MG63 (cell line): ENCODE measurements around the gene SFRP5. TPM values are rescaled to one million over a fixed set of nuclear protein-coding genes. Genes with fewer than 3 reads are reported as not detected.

Experiments
- DNase-seq: peaks from one replicate; pipeline ENCODE4 v3.0.0-alpha.2; 2020
- H3K27me3 ChIP-seq: fragments of 250-450 bp; sonication (Bioruptor Pico); 2 replicates; pipeline ENCODE4 v1.5.1; 2020; ENCODE audit warnings: mild to moderate bottlenecking, moderate library complexity
- H3K36me3 ChIP-seq: fragments of 250-450 bp; sonication (Bioruptor Pico); 2 replicates; pipeline ENCODE4 v1.5.1; 2020; ENCODE audit warnings: mild to moderate bottlenecking, moderate library complexity
- H3K4me3 ChIP-seq: fragments of 250-450 bp; sonication (Bioruptor Pico); 2 replicates; pipeline ENCODE4 v1.5.1; 2020; ENCODE audit warnings: mild to moderate bottlenecking, moderate library complexity
- H3K9me3 ChIP-seq: fragments of 250-450 bp; sonication (Bioruptor Pico); 2 replicates; pipeline ENCODE4 v1.5.1; 2020; ENCODE audit warnings: mild to moderate bottlenecking, moderate library complexity
- total RNA-seq: library from RNA; depleted of rRNA; stranded (reverse); fragments of >200 nt; shearing (Covaris generic); gene quantifications from 2 replicates; pipeline ENCODE4 v1.2.3, GENCODE V29; 2014; ENCODE audit warnings: low replicate concordance

Gene SFRP5
- total RNA-seq, 1 experiment from 2014 or later = not detected

- Histone ChIP-seq H3K36me3 (peaks cover 35% of the 10 kb centered on the region), H3K9me3 (no peaks in the 10 kb centered on the region), H3K4me3 (no peak overlapping the region), H3K27me3 (no peaks in the 10 kb centered on the region)
- DNase-seq = peak; percentile 47
Measured at GRCh38 chr10:97759158-97759887, 12.5 kb downstream of the SFRP5 start.

GRCh38 chr10:97757471-97757870, 14.3 kb downstream of the SFRP5 start:
- H3K36me3 ChIP-seq = peaks cover 42% of the 10 kb centered on the region
- no peaks in the 10 kb centered on the region for H3K27me3 ChIP-seq
- DNase-seq = no peak
- no peak overlapping the region for H3K4me3 ChIP-seq
- H3K9me3 ChIP-seq = no peaks in the 10 kb centered on the region

- DNase-seq = no peak
- H3K36me3 ChIP-seq = peaks cover 53% of the 10 kb centered on the region
Measured at GRCh38 chr10:97755718-97756117, 16.1 kb downstream of the SFRP5 start.

GRCh38 chr10:97754726-97755125, 17.1 kb downstream of the SFRP5 start:
- Histone ChIP-seq H3K27me3 (no peaks in the 10 kb centered on the region), H3K36me3 (peaks cover 54% of the 10 kb centered on the region), H3K9me3 (no peaks in the 10 kb centered on the region), H3K4me3 (no peak overlapping the region)
- DNase-seq = no peak

More at GRCh38 chr10:97755718-97756117, 16.1 kb downstream of the SFRP5 start:
- Histone ChIP-seq H3K4me3 (no peak overlapping the region), H3K9me3 (no peaks in the 10 kb centered on the region), H3K27me3 (no peaks in the 10 kb centered on the region)

- peaks cover 53% of the 10 kb centered on the region for H3K36me3 ChIP-seq
- no peaks in the 10 kb centered on the region for H3K9me3 ChIP-seq
- H3K27me3 ChIP-seq = no peaks in the 10 kb centered on the region
- H3K4me3 ChIP-seq = no peak overlapping the region
- DNase-seq = no peak
Measured at GRCh38 chr10:97752956-97753355, 18.8 kb downstream of the SFRP5 start.

GRCh38 chr10:97748116-97748515, 23.7 kb downstream of the SFRP5 start:
- no peaks in the 10 kb centered on the region for H3K27me3 ChIP-seq
- no peak for DNase-seq
- H3K4me3 ChIP-seq = no peak overlapping the region
- no peaks in the 10 kb centered on the region for H3K9me3 ChIP-seq
- H3K36me3 ChIP-seq = peaks cover 59% of the 10 kb centered on the region

GRCh38 chr10:97747573-97747972, 24.2 kb downstream of the SFRP5 start:
- no peaks in the 10 kb centered on the region for H3K9me3 ChIP-seq
- H3K27me3 ChIP-seq = no peaks in the 10 kb centered on the region
- no peak overlapping the region for H3K4me3 ChIP-seq
- no peak for DNase-seq
- H3K36me3 ChIP-seq = peaks cover 64% of the 10 kb centered on the region

GRCh38 chr10:97744405-97745035, 27.3 kb downstream of the SFRP5 start:
- peaks cover 64% of the 10 kb centered on the region for H3K36me3 ChIP-seq
- DNase-seq = no peak

GRCh38 chr10:97743169-97743943, 28.4 kb downstream of the SFRP5 start:
- Histone ChIP-seq H3K27me3 (no peaks in the 10 kb centered on the region), H3K9me3 (no peaks in the 10 kb centered on the region), H3K36me3 (peaks cover 71% of the 10 kb centered on the region), H3K4me3 (no peak overlapping the region)
- DNase-seq = no peak

More at GRCh38 chr10:97744405-97745035, 27.3 kb downstream of the SFRP5 start:
- Histone ChIP-seq H3K27me3 (no peaks in the 10 kb centered on the region), H3K4me3 (no peak overlapping the region), H3K9me3 (no peaks in the 10 kb centered on the region)

- H3K4me3 ChIP-seq = no peak overlapping the region
- DNase-seq = no peak
- H3K36me3 ChIP-seq = peaks cover 50% of the 10 kb centered on the region
- no peaks in the 10 kb centered on the region for H3K9me3 ChIP-seq
- no peaks in the 10 kb centered on the region for H3K27me3 ChIP-seq
Measured at GRCh38 chr10:97740613-97741012, 31.2 kb downstream of the SFRP5 start.

- H3K9me3 ChIP-seq = no peaks in the 10 kb centered on the region
- H3K36me3 ChIP-seq = peaks cover 38% of the 10 kb centered on the region
- no peak for DNase-seq
- no peak overlapping the region for H3K4me3 ChIP-seq
- H3K27me3 ChIP-seq = no peaks in the 10 kb centered on the region
Measured at GRCh38 chr10:97738616-97739015, 33.2 kb downstream of the SFRP5 start.

GRCh38 chr10:97737770-97738265, 34.0 kb downstream of the SFRP5 start:
- H3K36me3 ChIP-seq = peaks cover 32% of the 10 kb centered on the region
- H3K4me3 ChIP-seq = peak overlapping the region; percentile 95
- H3K9me3 ChIP-seq = no peaks in the 10 kb centered on the region
- H3K27me3 ChIP-seq = no peaks in the 10 kb centered on the region
- DNase-seq = no peak

GRCh38 chr10:97736902-97737769, 34.7 kb downstream of the SFRP5 start, which contains the start of gene ZFYVE27:
Gene ZFYVE27, plus strand, starts transcription at chr10:97737128. Its CDS starts 1,350 bp downstream, at chr10:97738478.
- Histone ChIP-seq H3K27me3 (no peaks in the 10 kb centered on the region), H3K9me3 (no peaks in the 10 kb centered on the region), H3K36me3 (peaks cover 29% of the 10 kb centered on the region), H3K4me3 (peak within 1 kb of the TSS; percentile 95)
- peak; percentile 95 for DNase-seq

GRCh38 chr10:97736403-97736901, 35.3 kb downstream of the SFRP5 start:
- Histone ChIP-seq H3K27me3 (no peaks in the 10 kb centered on the region), H3K4me3 (peak overlapping the region; percentile 95), H3K9me3 (no peaks in the 10 kb centered on the region), H3K36me3 (peaks cover 26% of the 10 kb centered on the region)
- no peak for DNase-seq

GRCh38 chr10:97734021-97734420, 37.8 kb downstream of the SFRP5 start:
- Histone ChIP-seq H3K36me3 (peaks cover 5% of the 10 kb centered on the region; the same call in 1 of the 2 replicates), H3K9me3 (no peaks in the 10 kb centered on the region), H3K27me3 (no peaks in the 10 kb centered on the region), H3K4me3 (no peak overlapping the region)
- DNase-seq = no peak

GRCh38 chr10:97733256-97733655, 38.5 kb downstream of the SFRP5 start:
- Histone ChIP-seq H3K36me3 (no peaks in the 10 kb centered on the region; the same call in 1 of the 2 replicates), H3K4me3 (no peak overlapping the region), H3K27me3 (no peaks in the 10 kb centered on the region), H3K9me3 (no peaks in the 10 kb centered on the region)
- no peak for DNase-seq
